H1 (cell line): Measurements from ENCODE around the gene PTPN7. TPM values are rescaled to one million over a fixed set of nuclear protein-coding genes. Genes with fewer than 3 reads are reported as not detected.
A peak's percentile ranks its signal among the peaks of the same experiment; 100 is the strongest.

Experiments used
- CTCF ChIA-PET: fragments of 300-600 bp; sonication (Branson Sonifier 250); formaldehyde crosslinking; loops from one replicate; lab custom pipeline; 2021; ENCODE audit not compliant: partially characterized antibody; lab: Charles Lee
- POLR2A ChIA-PET: fragments of 300-600 bp; sonication (Branson Sonifier 250); formaldehyde crosslinking; loops from one replicate; lab custom pipeline; 2021; ENCODE audit warnings: inconsistent platforms; ENCODE audit not compliant: partially characterized antibody; lab: Charles Lee
- DNase-seq, 2 experiments: peaks; one replicate each; pipeline versions ENCODE4 v3.0.0 to v3.0.0-alpha.2; 2010 to 2022; ENCODE audit warnings: low spot score in 2 of 2, low read depth in 1 of 2, mixed read lengths in 1 of 2
- FAIRE-seq: peaks from 2 replicates; lab custom pipeline; 2011; peaks lifted over from hg19 to GRCh38; lab: Jason Lieb, UNC
- H2AFZ ChIP-seq: 2 replicates; pipeline ENCODE4 v1.8.1; 2012; ENCODE audit warnings: low read length, inconsistent platforms
- H2AK5ac ChIP-seq: 2 replicates; pipeline ENCODE4 v1.6.1; 2013; ENCODE audit warnings: low read depth, low read length
- H2BK120ac ChIP-seq: replicated peaks from 2 replicates; pipeline ENCODE3; 2013; ENCODE audit warnings: low read depth, low read length, inconsistent platforms
- H2BK12ac ChIP-seq: 2 replicates; pipeline ENCODE4 v1.6.1; 2013; ENCODE audit warnings: low read depth, low read length
- H2BK15ac ChIP-seq: 2 replicates; pipeline ENCODE4 v1.6.1; 2013; ENCODE audit warnings: low read length
- H2BK20ac ChIP-seq: 2 replicates; pipeline ENCODE4 v1.6.1; 2013; ENCODE audit warnings: low read length
- H2BK5ac ChIP-seq: 2 replicates; pipeline ENCODE4 v1.6.1; 2013; ENCODE audit warnings: low read depth, low read length
- H3K14ac ChIP-seq: 2 replicates; pipeline ENCODE4 v1.6.1; 2013; ENCODE audit warnings: inconsistent platforms; ENCODE audit not compliant: insufficient read length
- H3K18ac ChIP-seq: 2 replicates; pipeline ENCODE4 v1.6.1; 2013; ENCODE audit warnings: low read length; ENCODE audit errors: extremely low read depth
- H3K23ac ChIP-seq: 2 replicates; pipeline ENCODE4 v1.6.1; 2013; ENCODE audit warnings: inconsistent platforms; ENCODE audit not compliant: insufficient read length
- H3K23me2 ChIP-seq: 2 replicates; pipeline ENCODE4 v1.6.1; 2013; ENCODE audit warnings: low read depth, low read length
- H3K27ac ChIP-seq: 2 replicates; pipeline ENCODE4 v1.6.1; 2011; ENCODE audit warnings: low read depth, low read length, inconsistent platforms
- H3K27me3 ChIP-seq, 4 experiments: replicated peaks in 1 of 4; 1 replicate in 1 of 4; 2 replicates in 3 of 4; pipeline versions ENCODE4 v1.6.1 to v1.8.1; 2011 to 2013; ENCODE audit warnings: low read length in 3 of 4, mild to moderate bottlenecking in 3 of 4, inconsistent platforms in 2 of 4, mixed read lengths in 2 of 4, moderate library complexity in 1 of 4; ENCODE audit not compliant: control insufficient read depth in 3 of 4, insufficient read depth in 3 of 4; ENCODE audit errors: extremely low read depth in 1 of 4
- H3K36me3 ChIP-seq, 4 experiments: 2 replicates each; pipeline versions ENCODE4 v1.6.1 to v1.8.1; 2011 to 2013; ENCODE audit warnings: mild to moderate bottlenecking in 4 of 4, low read length in 3 of 4, moderate library complexity in 2 of 4, control low read depth in 1 of 4, inconsistent platforms in 1 of 4; ENCODE audit not compliant: insufficient read depth in 4 of 4, control insufficient read depth in 2 of 4
- H3K4ac ChIP-seq: replicated peaks from 2 replicates; pipeline ENCODE3; 2013; ENCODE audit warnings: low read length, low read depth, mixed read lengths, inconsistent platforms; ENCODE audit not compliant: insufficient read length
- H3K4me1 ChIP-seq, 4 experiments: replicated peaks in 1 of 4; 1 replicate in 1 of 4; 2 replicates in 3 of 4; pipeline versions ENCODE4 v1.6.1 to v1.8.1; 2011 to 2013; ENCODE audit warnings: low read length in 3 of 4, inconsistent platforms in 2 of 4, mixed read lengths in 1 of 4; ENCODE audit not compliant: insufficient read depth in 4 of 4, control insufficient read depth in 3 of 4
- H3K4me2 ChIP-seq, 2 experiments: 2 replicates each; pipeline versions ENCODE4 v1.6.1 to v1.8.1; 2011 to 2013; ENCODE audit warnings: low read depth in 2 of 2, low read length in 2 of 2, control low read depth in 1 of 2, inconsistent platforms in 1 of 2, mild to moderate bottlenecking in 1 of 2; ENCODE audit not compliant: insufficient read depth in 1 of 2
- H3K4me3 ChIP-seq, 4 experiments: fragments of 200-600, 300-600 bp in 1 of 4; sonication (generic), shearing (Covaris generic), sonication (Bioruptor Twin) in 1 of 4; 2 replicates each; pipeline versions ENCODE4 v1.5.1 to v1.8.1; 2011 to 2016; ENCODE audit warnings: low read length in 4 of 4, low read depth in 3 of 4, control low read depth in 2 of 4, inconsistent platforms in 2 of 4, mild to moderate bottlenecking in 2 of 4, mixed read lengths in 1 of 4, moderate library complexity in 1 of 4; ENCODE audit not compliant: insufficient read depth in 2 of 4; ENCODE audit errors: extremely low read depth in 1 of 4
- H3K56ac ChIP-seq: replicated peaks from 2 replicates; pipeline ENCODE3; 2013; ENCODE audit warnings: low read depth, mild to moderate bottlenecking, mixed read lengths, low read length, inconsistent platforms; ENCODE audit not compliant: insufficient read length
- H3K79me1 ChIP-seq: 2 replicates; pipeline ENCODE4 v1.6.1; 2013; ENCODE audit warnings: low read depth, low read length, control low read depth
- H3K79me2 ChIP-seq, 2 experiments: 2 replicates each; pipeline versions ENCODE4 v1.6.1 to v1.8.1; 2012 to 2013; ENCODE audit warnings: low read length in 2 of 2, mild to moderate bottlenecking in 2 of 2, inconsistent platforms in 1 of 2; ENCODE audit not compliant: insufficient read depth in 2 of 2, control insufficient read depth in 1 of 2
- H3K9ac ChIP-seq, 4 experiments: replicated peaks in 1 of 4; 1 replicate in 1 of 4; 2 replicates in 3 of 4; pipeline versions ENCODE4 v1.6.1 to v1.8.1; 2011 to 2013; ENCODE audit warnings: low read depth in 3 of 4, low read length in 3 of 4, control low read depth in 2 of 4, mild to moderate bottlenecking in 2 of 4, moderate library complexity in 2 of 4, inconsistent platforms in 1 of 4; ENCODE audit errors: extremely low read depth in 1 of 4
- H3K9me3 ChIP-seq, 2 experiments: 2 replicates each; pipeline versions ENCODE4 v1.6.1 to v1.8.1; 2012 to 2013; ENCODE audit warnings: mild to moderate bottlenecking in 2 of 2, moderate library complexity in 2 of 2, control low read depth in 1 of 2, inconsistent platforms in 1 of 2, low read depth in 1 of 2, low read length in 1 of 2, mixed read lengths in 1 of 2; ENCODE audit not compliant: insufficient read depth in 2 of 2
- H4K20me1 ChIP-seq, 2 experiments: replicated peaks in 1 of 2; 2 replicates each; pipeline versions ENCODE3 to v1.8.1; 2011 to 2013; ENCODE audit warnings: inconsistent platforms in 2 of 2, low read length in 2 of 2, mild to moderate bottlenecking in 1 of 2; ENCODE audit not compliant: insufficient read depth in 2 of 2, control insufficient read depth in 1 of 2
- H4K5ac ChIP-seq: 2 replicates; pipeline ENCODE4 v1.6.1; 2013; ENCODE audit warnings: low read length, low read depth, mixed read lengths, inconsistent platforms; ENCODE audit not compliant: insufficient read length
- H4K8ac ChIP-seq: 2 replicates; pipeline ENCODE4 v1.8.0; 2013; ENCODE audit warnings: mild to moderate bottlenecking, moderate library complexity, low read length, inconsistent platforms; ENCODE audit not compliant: insufficient read depth; ENCODE audit errors: extremely low read depth
- H4K91ac ChIP-seq: replicated peaks from 2 replicates; pipeline ENCODE3; 2013; ENCODE audit warnings: low read length, mixed read lengths, inconsistent platforms; ENCODE audit not compliant: insufficient read length
- ATF3 ChIP-seq: IDR thresholded peaks from 2 replicates; pipeline ENCODE4 v1.6.1; 2011; ENCODE audit warnings: low read depth, mild to moderate bottlenecking, low read length; ENCODE audit not compliant: insufficient read depth
- CREB1 ChIP-seq: IDR thresholded peaks from 2 replicates; pipeline ENCODE4 v1.6.1; 2012; ENCODE audit warnings: inconsistent platforms
- EP300 ChIP-seq, 2 experiments: IDR thresholded peaks; 1 replicate in 1 of 2; 2 replicates in 1 of 2; pipeline ENCODE4 v1.6.1; 2011 to 2012; ENCODE audit warnings: low read depth in 2 of 2, low read length in 2 of 2, mild to moderate bottlenecking in 2 of 2, borderline replicate concordance in 1 of 2, inconsistent platforms in 1 of 2, moderate library complexity in 1 of 2
- MAX ChIP-seq: IDR thresholded peaks from 2 replicates; pipeline ENCODE4 v1.6.1; 2012; ENCODE audit warnings: inconsistent platforms
- SIN3A ChIP-seq, 2 experiments: IDR thresholded peaks in 1 of 2; conservative IDR thresholded peaks in 1 of 2; 2 replicates each; pipeline ENCODE4 v1.6.1; 2011 to 2012; ENCODE audit warnings: low read length in 2 of 2, improper control_type of control experiment in 1 of 2, low read depth in 1 of 2, mild to moderate bottlenecking in 1 of 2
- TAF1 ChIP-seq: IDR thresholded peaks from 2 replicates; pipeline ENCODE4 v1.6.1; 2011; ENCODE audit warnings: mild to moderate bottlenecking, low read depth, low read length
- TCF12 ChIP-seq: IDR thresholded peaks from 2 replicates; pipeline ENCODE4 v1.6.1; 2011; ENCODE audit warnings: low read depth, mild to moderate bottlenecking, low read length
- WGBS, 2 experiments: shearing (Covaris generic) in 1 of 2; methylation state at CpG; one replicate each; pipeline versions ENCODE4 v1.1.6 to v1.1.7; 2013 to 2015; ENCODE audit warnings: low lambda C conversion rate in 2 of 2, mixed read lengths in 2 of 2, inconsistent platforms in 1 of 2, low coverage in 1 of 2, missing lambda C conversion rate in 1 of 2; ENCODE audit not compliant: insufficient replicate concordance in 2 of 2, insufficient coverage in 1 of 2, insufficient read length in 1 of 2; ENCODE audit errors: extremely low coverage in 1 of 2, missing lambda C conversion rate in 1 of 2; 5-methylcytosine and 5-hydroxymethylcytosine counted together
- polyA plus RNA-seq, 7 experiments: library from polyadenylated mRNA; depleted of rRNA in 3 of 7; stranded (reverse) in 5 of 7; unstranded in 2 of 7; fragments of >200 nt in 5 of 7; fragments of 200-250 nt in 2 of 7; gene quantifications; 1 replicate in 5 of 7; 2 replicates in 1 of 7; 4 replicates in 1 of 7; pipeline versions ENCODE4 v1.2.1 to v1.2.3, GENCODE V29; 2011 to 2013; ENCODE audit warnings: missing spikeins in 2 of 7, mixed read lengths in 2 of 7
- total RNA-seq: library from RNA; stranded (reverse); fragmentation: NEBNext Ultra II Directional; extraction: Animal tissue kit (Norgen Biotek cat#: 25700); gene quantifications from 2 replicates; pipeline ENCODE4 v1.2.1, GENCODE V29; 2021

The PTPN7 gene
- total and polyA plus RNA-seq, 2 of the 8 experiments (the other 6 are each of a cell fraction or from before 2014, with no cell fraction given) = 0.20 TPM; not detected in 1

DNA sequence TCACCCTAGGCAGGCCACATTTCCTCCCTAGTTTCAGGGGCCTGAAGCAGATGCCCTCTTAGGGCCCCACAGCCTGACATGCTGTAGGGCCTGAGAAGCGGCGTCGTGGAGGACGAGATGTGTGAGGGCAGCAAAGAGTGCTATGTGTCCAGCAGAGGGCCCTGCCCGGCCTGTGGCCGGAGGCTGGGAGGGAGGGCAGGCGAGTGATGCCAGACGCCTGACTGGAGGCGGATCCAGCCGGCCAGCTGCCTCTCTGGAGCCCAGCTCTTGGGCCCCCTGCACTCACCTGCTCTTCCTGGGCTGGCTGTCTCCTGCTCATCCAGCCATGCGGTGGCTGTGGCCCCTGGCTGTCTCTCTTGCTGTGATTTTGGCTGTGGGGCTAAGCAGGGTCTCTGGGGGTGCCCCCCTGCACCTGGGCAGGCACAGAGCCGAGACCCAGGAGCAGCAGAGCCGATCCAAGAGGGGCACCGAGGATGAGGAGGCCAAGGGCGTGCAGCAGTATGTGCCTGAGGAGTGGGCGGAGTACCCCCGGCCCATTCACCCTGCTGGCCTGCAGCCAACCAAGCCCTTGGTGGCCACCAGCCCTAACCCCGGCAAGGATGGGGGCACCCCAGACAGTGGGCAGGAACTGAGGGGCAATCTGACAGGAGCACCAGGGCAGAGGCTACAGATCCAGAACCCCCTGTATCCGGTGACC, 37.6 kb downstream of the PTPN7 start, which contains the start of gene GPR37L1:
Gene GPR37L1 (plus strand): TSS at position 279 of the 697 bp plus-strand sequence. CDS start 47 bp downstream, at position 326.
- FAIRE-seq = no peak
- H2BK20ac ChIP-seq = 0 out of 2 replicates have a peak within 1 kb of the TSS, but pooled peaks have one; percentile 64
- no peak within 1 kb of the TSS for H4K5ac ChIP-seq
- peak; percentile 56 to 81 for DNase-seq
- peak within 1 kb of the TSS; percentile 38; the same call in 1 of the 2 replicates for H3K18ac ChIP-seq
- H3K4me1 ChIP-seq = peaks cover 0 to 5% (median 4%) of the 10 kb centered on the region in 4 experiments; a peak in 6 of 7 replicates
- H3K36me3 ChIP-seq = no peaks in the 10 kb centered on the region
- no peaks in the 10 kb centered on the region for H3K79me2 ChIP-seq
- H2BK15ac ChIP-seq = 0 out of 2 replicates have a peak within 1 kb of the TSS, but pooled peaks have one; percentile 92
- no peak within 1 kb of the TSS for H3K4me2 ChIP-seq
- POLR2A ChIA-PET = interaction anchor here (0.8 to 7.2 kb wide), 8 partner anchors 9 to 167 kb away, joined by 3 to 98 read pairs (median 6); partner anchors contain the start of genes ELF3 and TIMM17A
- H3K79me1 ChIP-seq = no peaks in the 10 kb centered on the region
- CTCF ChIA-PET = interaction anchor here (0.6 to 29.2 kb wide), 19 partner anchors 10 to 690 kb away, joined by 3 to 1014 read pairs (median 4); partner anchors contain the start of genes ARL8A, ELF3 and RNPEP
- no peaks in the 10 kb centered on the region for H3K9me3 ChIP-seq
- H3K14ac ChIP-seq = no peak within 1 kb of the TSS
- H2BK5ac ChIP-seq = 0 out of 2 replicates have a peak within 1 kb of the TSS, but pooled peaks have one; percentile 27
- no peak within 1 kb of the TSS for H3K23ac ChIP-seq
- no peak within 1 kb of the TSS for H2BK120ac ChIP-seq
- no peak within 1 kb of the TSS for H2AK5ac ChIP-seq
- H2AFZ ChIP-seq = peak within 1 kb of the TSS; percentile 55; the same call in 1 of the 2 replicates
- H3K4me3 ChIP-seq = no peak within 1 kb of the TSS
- H3K23me2 ChIP-seq = no peaks in the 10 kb centered on the region
- H4K8ac ChIP-seq = peak within 1 kb of the TSS; percentile 82
- H3K56ac ChIP-seq = no peak within 1 kb of the TSS
- H4K91ac ChIP-seq = peak within 1 kb of the TSS; percentile 67
- peak within 1 kb of the TSS; percentile 72 for H3K4ac ChIP-seq
- H4K20me1 ChIP-seq = no peaks in the 10 kb centered on the region
- no peak within 1 kb of the TSS for H3K27ac ChIP-seq
- no peaks in the 10 kb centered on the region for H3K27me3 ChIP-seq
- 52% methylated on average over 19 of the region's 19 CpGs; no CpG with 5 or more reads in 1 of the 2 experiments for WGBS, 2 experiments
- no peak within 1 kb of the TSS; a peak in 1 of 7 replicates for H3K9ac ChIP-seq
- H2BK12ac ChIP-seq = 0 out of 2 replicates have a peak within 1 kb of the TSS, but pooled peaks have one; percentile 55
- no peak for TF ChIP-seq EP300 (IDR thresholded peaks at IDR 0.05; ENCODE audit: borderline replicate concordance in 1 of 2, low read depth in 2 of 2, low read length in 2 of 2)
- no peak for TF ChIP-seq SIN3A (conservative IDR thresholded peaks at IDR 0.05 in 1 of 2, IDR thresholded peaks at IDR 0.05 in 1 of 2; ENCODE audit: low read depth in 1 of 2, low read length in 2 of 2)
- peak; percentile 33; the same call in 1 of the 2 replicates for TF ChIP-seq CREB1
- peak; percentile 49; the same call in 1 of the 2 replicates for TF ChIP-seq TAF1
- 0 out of 2 replicates have a peak, but pooled peaks have one; percentile 48 for TF ChIP-seq TCF12
- TF ChIP-seq ATF3 = no peak
- peak; percentile 71 for TF ChIP-seq MAX
